A673 (cell line): Measurements from ENCODE around the gene NCEH1. TPM values are rescaled to one million over a fixed set of nuclear protein-coding genes. Genes with fewer than 3 reads are reported as not detected.

Source experiments
- BruUV-seq: library from RNA; stranded (reverse); fragments of 400-500 nt; replicated peaks from 2 replicates; lab custom pipeline; 2021; lab: Mats Ljungman, UMichigan
- CTCF ChIA-PET: fragments of 300-600 bp; sonication (Branson Sonifier 250); formaldehyde crosslinking; loops from one replicate; lab custom pipeline; 2022; ENCODE audit warnings: antibody characterized with exemption; lab: Charles Lee
- POLR2A ChIA-PET: fragments of 300-600 bp; sonication (Branson Sonifier 250); formaldehyde crosslinking; loops from one replicate; lab custom pipeline; 2022; ENCODE audit warnings: antibody characterized with exemption; ENCODE audit not compliant: low non-redundant PET; lab: Charles Lee
- DNase-seq: peaks from one replicate; pipeline ENCODE4 v3.0.0-alpha.2; 2015; ENCODE audit warnings: low spot score
- H3K27ac ChIP-seq: fragments of 200-600 bp; sonication (generic); 2 replicates; pipeline ENCODE4 v1.5.1; 2016; ENCODE audit warnings: mixed run types, low read depth, mild to moderate bottlenecking, mixed read lengths, antibody characterized with exemption, low read length; ENCODE audit not compliant: poor library complexity, severe bottlenecking
- H3K27me3 ChIP-seq: fragments of 200-600 bp; sonication (generic); replicated peaks from 2 replicates; pipeline ENCODE4 v1.6.1; 2017; ENCODE audit warnings: mixed run types, low read depth, mild to moderate bottlenecking, mixed read lengths, antibody characterized with exemption, low read length; ENCODE audit not compliant: insufficient read depth, poor library complexity
- H3K36me3 ChIP-seq: fragments of 200-600 bp; sonication (generic); 2 replicates; pipeline ENCODE4 v1.6.1; 2016; ENCODE audit warnings: mixed run types, mild to moderate bottlenecking, mixed read lengths, antibody characterized with exemption, low read length; ENCODE audit not compliant: insufficient read depth, poor library complexity, severe bottlenecking
- H3K4me1 ChIP-seq: fragments of 200-600 bp; sonication (generic); 2 replicates; pipeline ENCODE4 v1.6.1; 2017; ENCODE audit warnings: mixed run types, mild to moderate bottlenecking, mixed read lengths, antibody characterized with exemption, low read length; ENCODE audit not compliant: insufficient read depth, poor library complexity, severe bottlenecking
- H3K4me3 ChIP-seq: fragments of 200-600 bp; sonication (generic); 2 replicates; pipeline ENCODE4 v1.5.1; 2016; ENCODE audit warnings: low read depth, mixed run types, mild to moderate bottlenecking, mixed read lengths, low read length; ENCODE audit not compliant: poor library complexity, severe bottlenecking
- H3K9me3 ChIP-seq: fragments of 200-600 bp; sonication (generic); 2 replicates; pipeline ENCODE4 v1.6.1; 2016; ENCODE audit warnings: mixed run types, low read depth, mild to moderate bottlenecking, mixed read lengths, antibody characterized with exemption, low read length; ENCODE audit not compliant: poor library complexity, severe bottlenecking
- EZH2 ChIP-seq: fragments of 200-600 bp; sonication (generic); IDR thresholded peaks from 2 replicates; pipeline ENCODE4 v1.6.1; 2017; ENCODE audit warnings: borderline replicate concordance, low read depth, mild to moderate bottlenecking, mixed read lengths, antibody characterized with exemption, low read length; ENCODE audit not compliant: poor library complexity, severe bottlenecking
- intact Hi-C: fragments of 100-400 bp; cut with micrococcal nuclease; formaldehyde crosslinking; loops from one replicate; pipeline ENCODE4 v1.10.0; 2022; ENCODE audit not compliant: unreplicated experiment
- total RNA-seq: library from RNA; stranded (reverse); gene quantifications from 2 replicates; pipeline ENCODE4 v1.2.3, GENCODE V29; 2021
- TF ChIP-seq, protein P1 (sequence below): fragments of 300-800, 200-600 bp; sonication (generic); conservative IDR thresholded peaks from 2 replicates; pipeline ENCODE4 v1.5.1; 2017; ENCODE audit warnings: low read depth, mild to moderate bottlenecking, antibody characterized with exemption, low read length, moderate library complexity, mixed read lengths

Gene NCEH1
- total RNA-seq, 1 experiment from 2014 or later, result 3.5 TPM

DNA sequence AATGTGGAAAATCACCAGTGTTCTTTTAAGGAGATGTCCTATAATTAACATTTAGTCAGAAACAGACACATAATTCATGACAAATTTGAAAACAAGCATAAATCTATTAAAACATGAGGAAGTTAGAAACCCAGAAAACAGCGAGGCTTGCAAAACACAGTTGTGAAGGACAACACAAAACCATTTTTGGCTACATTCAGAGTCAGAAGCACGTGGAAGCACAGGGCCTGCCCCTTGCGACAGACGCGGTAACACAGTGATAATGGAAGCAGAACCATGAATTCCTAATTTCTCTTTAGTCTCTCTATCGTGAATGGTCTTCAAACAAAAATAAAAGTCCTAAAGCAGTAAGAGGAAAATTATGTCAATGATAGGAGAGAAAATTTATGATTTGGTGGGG lies 12.2 kb downstream of the NCEH1 start:
- H3K9me3 ChIP-seq, result no peaks in the 10 kb centered on the region
- CTCF ChIA-PET, result no interaction called here
- H3K4me1 ChIP-seq, result no peaks in the 10 kb centered on the region
- no TSS peak for BruUV-seq
- TF ChIP-seq, protein P1, sequence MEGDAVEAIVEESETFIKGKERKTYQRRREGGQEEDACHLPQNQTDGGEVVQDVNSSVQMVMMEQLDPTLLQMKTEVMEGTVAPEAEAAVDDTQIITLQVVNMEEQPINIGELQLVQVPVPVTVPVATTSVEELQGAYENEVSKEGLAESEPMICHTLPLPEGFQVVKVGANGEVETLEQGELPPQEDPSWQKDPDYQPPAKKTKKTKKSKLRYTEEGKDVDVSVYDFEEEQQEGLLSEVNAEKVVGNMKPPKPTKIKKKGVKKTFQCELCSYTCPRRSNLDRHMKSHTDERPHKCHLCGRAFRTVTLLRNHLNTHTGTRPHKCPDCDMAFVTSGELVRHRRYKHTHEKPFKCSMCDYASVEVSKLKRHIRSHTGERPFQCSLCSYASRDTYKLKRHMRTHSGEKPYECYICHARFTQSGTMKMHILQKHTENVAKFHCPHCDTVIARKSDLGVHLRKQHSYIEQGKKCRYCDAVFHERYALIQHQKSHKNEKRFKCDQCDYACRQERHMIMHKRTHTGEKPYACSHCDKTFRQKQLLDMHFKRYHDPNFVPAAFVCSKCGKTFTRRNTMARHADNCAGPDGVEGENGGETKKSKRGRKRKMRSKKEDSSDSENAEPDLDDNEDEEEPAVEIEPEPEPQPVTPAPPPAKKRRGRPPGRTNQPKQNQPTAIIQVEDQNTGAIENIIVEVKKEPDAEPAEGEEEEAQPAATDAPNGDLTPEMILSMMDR, result no peak
- TF ChIP-seq EZH2, result no peak
- H3K27ac ChIP-seq, result no peak overlapping the region
- no peak for DNase-seq
- POLR2A ChIA-PET, result no interaction called here
- no peak overlapping the region for H3K4me3 ChIP-seq
- no peaks in the 10 kb centered on the region for H3K27me3 ChIP-seq
- intact Hi-C loops, result no loop called here
- no peaks in the 10 kb centered on the region for H3K36me3 ChIP-seq

DNA sequence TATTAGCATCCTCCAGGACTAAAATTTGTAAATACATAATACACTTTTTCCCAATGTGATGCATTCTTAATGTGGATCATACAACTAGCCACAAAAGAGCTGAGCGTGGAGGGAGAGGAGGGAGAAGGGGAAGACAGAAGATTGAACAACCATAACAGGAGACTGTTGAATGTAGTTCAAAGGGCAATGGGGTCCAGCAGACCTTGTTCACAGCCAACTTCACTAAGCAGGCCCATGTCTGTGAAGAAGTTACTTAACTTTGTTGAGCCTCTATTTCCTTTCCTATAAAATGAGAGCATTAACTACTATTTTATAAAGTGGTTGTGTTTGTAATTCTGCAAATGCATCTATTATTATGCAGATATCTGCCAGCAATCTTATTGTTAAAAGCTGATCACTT lies 13.3 kb downstream of the NCEH1 start:
- Histone ChIP-seq H3K36me3 (no peaks in the 10 kb centered on the region), H3K4me3 (no peak overlapping the region), H3K27ac (no peak overlapping the region), H3K27me3 (no peaks in the 10 kb centered on the region), H3K9me3 (no peaks in the 10 kb centered on the region), H3K4me1 (no peaks in the 10 kb centered on the region)
- ChIA-PET CTCF (interaction anchor here (0.8 kb wide), 1 partner anchor 23 kb away, joined by 6 read pairs; no protein-coding TSS in a partner anchor), POLR2A (no interaction called here)
- no peak for TF ChIP-seq EZH2
- TF ChIP-seq, protein P1, result no peak
- intact Hi-C loops, result no loop called here
- DNase-seq, result no peak
- no TSS peak for BruUV-seq

DNA sequence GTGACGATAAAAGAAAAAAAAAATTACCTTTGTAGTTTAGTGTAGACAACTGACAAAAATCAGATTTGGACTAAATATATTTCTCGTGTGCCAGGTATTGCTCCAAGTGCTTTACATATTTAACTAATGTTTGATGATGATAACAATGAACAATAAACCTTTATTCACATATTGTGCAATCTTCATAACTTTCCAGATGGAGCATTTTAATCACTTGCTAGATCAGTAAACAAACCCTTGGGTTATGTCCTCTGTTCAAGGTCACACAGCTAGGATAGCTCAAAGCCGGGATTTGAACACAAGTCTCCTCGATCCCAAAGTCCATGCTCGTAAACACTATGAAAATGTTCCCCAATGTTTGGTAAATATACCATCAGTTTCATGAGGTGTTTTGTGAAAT lies 14.5 kb downstream of the NCEH1 start:
- H3K27ac ChIP-seq, result no peak overlapping the region
- H3K4me3 ChIP-seq, result no peak overlapping the region
- TF ChIP-seq EZH2, result no peak
- TF ChIP-seq, protein P1, result no peak
- H3K9me3 ChIP-seq, result no peaks in the 10 kb centered on the region
- intact Hi-C loops, result no loop called here
- ChIA-PET CTCF (no interaction called here), POLR2A (no interaction called here)
- BruUV-seq, result no TSS peak
- DNase-seq, result no peak
- H3K36me3 ChIP-seq, result no peaks in the 10 kb centered on the region
- H3K27me3 ChIP-seq, result no peaks in the 10 kb centered on the region
- H3K4me1 ChIP-seq, result no peaks in the 10 kb centered on the region
